NAMALWA (cell line): Measurements from ENCODE around the gene TNFRSF18.

ENCODE experiments used
- DNase-seq: peaks from one replicate; pipeline ENCODE4 v3.0.0-alpha.2; 2015; ENCODE audit warnings: low spot score

TNFRSF18 gene

DNA sequence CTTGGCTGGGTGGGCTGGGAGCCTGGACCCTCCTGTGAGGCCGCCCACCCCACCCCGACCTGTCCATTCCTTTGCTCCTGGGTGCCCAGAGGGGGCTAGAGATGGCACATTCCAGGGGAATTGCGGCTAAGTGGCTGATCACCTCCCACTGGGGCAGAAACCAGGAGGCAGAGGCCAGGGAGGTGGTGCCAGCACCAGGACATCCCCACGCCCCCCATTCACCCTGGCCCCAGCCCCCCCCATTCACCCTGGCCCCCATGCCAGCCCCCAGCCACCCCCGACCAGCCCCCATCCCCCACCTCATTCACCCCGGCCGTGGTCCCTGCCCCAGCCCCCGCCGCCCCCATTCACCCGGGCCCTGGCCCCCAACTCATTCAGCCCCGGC lies 33.9 kb upstream of the TNFRSF18 start:
- DNase-seq: no peak

DNA sequence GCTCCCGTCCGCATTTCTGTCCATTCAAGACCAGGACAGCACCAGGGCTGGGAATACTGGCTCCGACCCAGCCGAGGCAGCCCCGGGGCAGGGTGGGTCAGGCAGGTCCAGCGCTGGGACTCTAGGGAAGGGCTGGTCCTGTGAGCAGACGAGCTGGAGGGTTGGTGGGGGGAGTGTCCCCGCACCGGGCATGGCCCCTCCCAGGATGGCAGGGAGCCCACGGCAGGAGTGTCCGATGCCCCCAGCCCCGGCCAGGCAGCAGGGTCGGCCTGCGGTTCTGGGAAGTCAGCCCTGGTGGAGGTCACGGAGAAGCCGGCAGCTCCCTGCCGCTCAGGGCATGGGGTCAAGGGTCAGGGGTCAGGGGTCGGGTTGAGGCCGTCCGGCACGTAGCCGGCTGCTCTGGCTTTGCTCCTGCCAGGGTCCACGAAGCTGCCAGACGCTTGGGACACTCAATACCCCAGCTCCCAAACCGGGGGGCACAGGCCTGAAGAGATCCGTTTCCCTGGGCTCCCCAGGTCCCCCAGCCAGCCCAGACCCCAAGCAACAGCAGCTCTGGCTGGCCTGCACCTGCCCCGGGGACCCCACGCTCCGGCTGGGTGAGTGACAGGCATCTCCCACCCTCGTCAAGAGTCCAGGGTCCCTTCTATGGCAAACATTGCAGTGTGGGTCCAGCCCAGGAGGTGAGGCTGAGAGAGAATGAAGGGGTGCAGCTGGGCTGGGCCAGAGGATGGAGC lies 33.4 kb upstream of the TNFRSF18 start:
- DNase-seq: no peak

DNA sequence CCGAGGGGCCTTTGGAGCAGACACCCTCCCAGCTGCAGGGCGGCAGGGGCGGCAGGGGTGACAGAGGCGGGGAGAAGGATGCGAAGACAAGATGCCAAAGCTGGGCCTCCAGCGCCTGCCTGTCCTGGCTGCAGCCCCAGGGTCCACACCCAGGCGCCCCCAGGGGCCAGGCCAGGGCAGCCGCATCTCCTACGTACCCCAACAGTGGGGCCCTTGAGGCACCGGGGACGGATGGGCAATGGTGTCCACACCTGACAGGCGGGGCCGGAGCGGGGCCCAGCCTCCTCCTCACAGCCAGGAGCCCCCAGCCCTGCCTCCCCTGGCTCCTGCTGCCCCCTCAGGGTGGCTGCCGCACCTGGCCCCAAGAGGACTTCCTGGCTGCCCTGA lies 32.8 kb upstream of the TNFRSF18 start:
- DNase-seq: no peak

DNA sequence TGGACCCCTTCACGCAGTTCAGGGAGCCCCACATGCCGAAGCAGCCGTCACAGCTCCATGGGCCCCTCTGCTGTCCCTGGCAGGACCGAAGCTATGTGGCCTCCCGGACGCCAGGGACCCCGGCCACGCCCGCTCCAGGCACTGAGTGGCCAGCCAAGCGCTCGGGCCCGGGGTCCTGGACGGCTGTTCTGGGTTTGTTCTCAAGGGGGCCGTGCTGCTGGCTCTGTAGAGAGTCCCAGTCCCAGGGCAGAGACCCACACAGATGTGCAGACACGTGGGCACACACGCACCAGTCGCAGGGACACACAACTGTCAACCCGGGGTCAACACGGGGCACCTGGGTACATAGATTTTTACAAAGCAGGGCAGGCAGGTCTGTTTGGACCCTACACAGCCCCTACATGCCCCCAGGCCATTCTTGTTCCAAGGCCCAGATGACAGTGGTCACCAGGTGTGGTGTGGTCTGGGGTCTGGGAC lies 32.3 kb upstream of the TNFRSF18 start:
- no peak for DNase-seq

DNA sequence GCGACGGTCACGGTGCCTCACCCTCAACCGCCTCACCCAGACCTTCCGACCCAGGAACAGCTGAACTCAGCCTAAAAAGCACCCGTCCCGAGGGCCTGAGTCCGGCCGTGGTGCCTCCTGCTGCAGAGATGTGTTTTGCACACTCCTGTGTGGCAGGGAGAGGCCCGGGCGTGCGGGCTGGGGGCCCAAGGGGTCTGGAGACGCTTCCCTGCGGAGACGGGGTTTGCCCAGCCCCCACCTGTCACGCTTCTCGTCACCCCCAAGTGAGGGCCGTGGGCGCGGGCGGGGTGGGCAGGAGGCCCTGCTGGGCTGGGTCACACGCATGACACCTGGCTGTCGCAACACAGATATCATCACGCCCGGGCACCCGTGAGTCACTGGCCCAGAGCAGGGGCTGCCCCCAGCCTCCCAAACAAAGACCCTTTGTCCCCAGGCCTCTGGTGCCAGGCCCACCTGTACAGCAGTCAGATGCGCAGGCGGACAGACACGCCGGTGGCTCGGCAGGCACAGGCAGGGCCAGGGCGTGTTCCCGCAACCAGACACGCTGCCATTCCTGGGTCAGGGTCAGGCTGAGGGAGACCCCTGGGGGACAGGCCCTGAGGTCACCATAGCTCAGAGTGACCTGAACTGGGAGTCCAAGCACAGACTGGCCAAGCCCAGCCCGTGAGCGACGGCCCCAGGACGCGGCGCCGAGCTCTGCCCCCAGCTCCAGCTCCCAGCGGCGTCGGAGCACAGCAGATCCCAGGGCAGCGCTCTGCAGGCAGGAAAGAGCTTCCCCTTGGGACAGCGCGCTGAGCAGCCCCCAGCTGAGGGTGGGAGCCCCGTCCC lies 31.7 kb upstream of the TNFRSF18 start:
- DNase-seq: peak; percentile 52

DNA sequence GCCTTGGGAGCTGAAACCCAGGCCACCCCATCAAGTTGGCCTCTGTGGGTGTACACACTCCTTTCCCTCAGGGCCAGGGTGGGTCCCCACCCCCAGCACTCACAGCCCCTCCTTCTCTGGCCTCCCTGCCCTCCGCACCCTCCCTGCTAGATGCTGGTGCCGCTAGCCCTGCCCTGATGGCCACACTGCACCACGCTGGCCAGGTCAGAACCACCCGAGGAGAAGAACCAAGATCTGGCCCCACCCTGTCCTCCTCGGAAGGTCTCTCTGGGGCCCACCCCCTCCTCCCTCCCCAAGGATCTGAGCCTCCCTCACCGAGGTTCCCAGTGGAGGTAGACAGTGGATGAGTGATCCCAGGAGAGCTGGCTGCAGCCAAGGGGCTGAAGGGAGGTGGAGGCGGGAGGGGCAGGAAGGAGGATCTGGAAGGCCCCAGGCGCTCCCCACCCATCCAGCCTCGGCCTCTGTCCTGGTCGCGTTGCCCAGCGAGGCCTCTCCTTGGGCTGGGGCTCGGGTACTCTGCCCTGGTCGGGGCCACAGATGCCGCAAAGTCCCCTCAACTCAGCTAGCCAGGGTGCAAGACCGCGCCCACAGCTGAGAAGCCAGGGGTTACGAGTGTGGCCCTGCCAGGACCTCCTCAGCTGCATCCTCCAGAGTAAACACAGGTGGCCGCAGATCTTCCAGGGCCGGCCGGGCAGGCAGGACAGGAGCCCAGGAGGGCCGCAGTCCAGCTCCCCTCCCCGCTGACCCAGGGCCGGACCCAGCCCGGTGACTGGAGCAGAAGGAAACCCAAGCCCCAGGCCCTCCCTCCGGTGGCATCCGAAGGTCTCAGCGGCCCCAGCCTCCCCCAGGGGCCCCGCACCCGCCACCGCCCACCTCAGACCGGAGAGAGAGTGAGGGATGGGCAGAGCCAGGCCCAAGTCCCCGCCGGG lies 30.8 kb upstream of the TNFRSF18 start:
- DNase-seq: no peak

DNA sequence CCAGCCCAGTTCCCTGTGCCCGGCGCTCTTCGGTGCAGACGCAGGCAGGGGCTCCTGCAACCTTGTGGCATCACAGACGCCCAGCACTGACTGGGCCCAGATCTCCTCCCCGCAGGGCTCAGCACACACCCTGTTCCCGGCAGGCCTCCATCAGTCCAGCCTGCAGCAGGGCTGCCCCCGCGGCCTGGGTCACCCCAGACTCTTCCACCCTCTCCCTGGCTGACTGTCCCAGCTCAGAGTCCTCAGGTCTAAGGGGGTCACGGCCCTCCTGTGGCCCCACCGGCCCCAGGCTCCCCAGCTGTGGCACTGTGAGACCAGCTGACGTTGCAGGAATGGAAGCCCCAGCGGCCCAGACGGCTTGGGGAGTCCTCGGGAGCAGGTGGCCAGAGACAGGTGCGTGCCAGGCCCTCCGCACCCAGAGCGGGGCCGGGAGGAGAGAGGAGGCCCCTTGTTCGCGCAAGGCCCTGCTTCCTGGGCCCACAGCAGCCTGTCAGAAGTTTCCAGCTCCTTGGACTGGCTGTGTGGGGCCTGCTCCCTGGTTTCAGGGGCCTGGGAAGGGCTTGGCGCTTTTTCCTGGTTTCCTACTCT lies 29.9 kb upstream of the TNFRSF18 start:
- DNase-seq: no peak

DNA sequence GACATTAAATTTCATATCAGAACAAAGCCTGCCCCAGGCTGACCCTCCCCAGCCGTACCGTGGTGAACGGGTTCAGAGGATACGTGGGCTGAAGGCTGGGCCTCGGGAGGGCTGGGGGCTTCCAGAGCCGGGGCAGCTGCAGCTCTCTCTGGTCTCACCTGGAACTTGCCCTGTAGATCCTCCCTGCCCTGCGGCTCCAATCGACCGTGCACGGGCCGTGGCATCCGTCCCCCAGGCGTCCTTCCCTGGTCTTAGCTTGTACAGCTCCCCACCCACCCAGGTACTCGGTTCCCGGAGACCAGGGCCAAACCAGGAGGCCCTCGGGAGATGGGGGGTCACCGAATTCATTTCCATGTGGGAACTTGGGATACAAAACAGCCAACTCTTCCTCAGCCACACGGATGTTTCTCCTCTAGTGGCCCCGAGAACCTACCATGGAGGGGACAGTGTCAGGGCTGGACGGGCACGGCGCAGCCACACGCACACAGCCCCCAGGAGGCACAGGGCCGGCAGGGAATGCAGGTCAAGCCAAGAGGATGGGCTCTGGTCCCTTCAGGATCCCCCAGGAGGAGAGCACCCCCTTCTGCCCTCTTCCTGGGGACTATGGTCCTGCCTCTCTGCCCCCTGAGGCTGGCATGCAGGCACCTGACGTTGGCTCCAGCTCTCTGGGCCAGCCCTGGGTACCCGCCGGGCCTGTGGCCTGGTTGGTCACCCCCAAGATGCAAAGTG lies 28.8 kb upstream of the TNFRSF18 start:
- no peak for DNase-seq

DNA sequence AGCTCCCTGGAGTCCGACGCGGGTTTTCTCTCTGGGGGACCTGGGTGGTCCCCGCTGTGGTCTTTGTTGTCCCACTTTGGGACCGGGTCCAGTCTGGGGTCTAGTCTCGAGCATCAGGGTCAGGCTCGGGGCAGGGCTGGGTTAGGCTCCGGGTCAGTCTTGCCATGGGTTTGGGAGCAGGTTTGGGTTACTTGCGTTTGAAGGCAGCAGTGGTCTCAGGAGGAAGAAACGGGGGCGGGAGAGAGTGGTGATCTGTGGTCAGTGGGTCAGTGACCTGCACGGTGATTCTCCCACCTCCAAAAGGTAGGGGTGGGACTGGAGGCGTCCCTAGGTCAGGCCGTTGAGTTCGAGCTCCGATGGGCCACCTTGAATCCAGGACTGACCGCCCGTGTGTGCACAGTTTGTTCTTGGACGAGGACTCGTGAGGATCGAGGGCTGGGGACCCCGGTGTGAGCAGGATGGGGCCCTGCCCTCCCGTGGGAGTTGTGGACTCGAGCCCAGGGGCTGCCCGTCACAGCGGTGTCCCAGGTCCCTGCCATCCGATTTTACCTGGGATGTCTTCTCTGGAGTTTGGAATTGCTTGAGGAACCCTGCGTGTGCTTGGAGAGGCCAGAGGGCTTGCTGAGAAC lies 27.9 kb upstream of the TNFRSF18 start:
- no peak for DNase-seq

DNA sequence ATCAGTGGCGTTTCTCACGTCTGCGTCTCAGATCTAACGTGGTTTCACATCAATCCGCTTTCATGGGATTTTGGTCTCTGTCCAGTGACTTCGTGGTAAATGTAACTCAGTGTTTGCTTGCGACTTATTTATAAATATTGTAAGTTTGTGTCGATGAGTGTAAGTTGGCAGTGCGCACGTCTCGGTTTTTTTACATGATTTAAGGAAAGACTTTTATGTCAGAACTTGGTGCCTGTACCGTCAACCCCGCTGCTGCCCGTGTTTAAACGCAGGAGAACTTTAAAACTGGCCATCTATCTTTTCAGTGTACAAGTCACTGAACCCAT lies 27.1 kb upstream of the TNFRSF18 start:
- DNase-seq: no peak

DNA sequence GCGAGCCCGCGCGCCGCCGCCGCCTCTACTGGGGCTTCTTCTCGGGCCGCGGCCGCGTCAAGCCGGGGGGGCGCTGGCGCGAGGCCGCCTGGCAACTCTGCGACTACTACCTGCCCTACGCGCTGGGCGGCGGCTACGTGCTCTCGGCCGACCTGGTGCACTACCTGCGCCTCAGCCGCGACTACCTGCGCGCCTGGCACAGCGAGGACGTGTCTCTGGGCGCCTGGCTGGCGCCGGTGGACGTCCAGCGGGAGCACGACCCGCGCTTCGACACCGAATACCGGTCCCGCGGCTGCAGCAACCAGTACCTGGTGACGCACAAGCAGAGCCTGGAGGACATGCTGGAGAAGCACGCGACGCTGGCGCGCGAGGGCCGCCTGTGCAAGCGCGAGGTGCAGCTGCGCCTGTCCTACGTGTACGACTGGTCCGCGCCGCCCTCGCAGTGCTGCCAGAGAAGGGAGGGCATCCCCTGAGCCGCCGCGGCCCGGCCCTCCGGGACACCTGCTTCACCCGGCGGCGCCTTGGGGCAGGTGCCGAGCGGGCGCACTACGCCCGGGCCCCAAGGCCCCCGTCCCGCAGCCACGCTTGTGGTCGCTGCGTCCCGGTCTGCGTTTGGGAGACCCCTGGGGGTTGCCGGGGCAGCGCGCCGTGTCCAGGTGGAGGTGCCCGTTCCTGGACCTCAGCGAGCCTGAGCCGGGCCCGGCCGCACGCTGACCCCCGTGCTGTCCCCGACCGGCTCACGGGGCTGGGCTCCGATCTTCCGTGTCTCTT lies 26.6 kb upstream of the TNFRSF18 start:
- no peak for DNase-seq

DNA sequence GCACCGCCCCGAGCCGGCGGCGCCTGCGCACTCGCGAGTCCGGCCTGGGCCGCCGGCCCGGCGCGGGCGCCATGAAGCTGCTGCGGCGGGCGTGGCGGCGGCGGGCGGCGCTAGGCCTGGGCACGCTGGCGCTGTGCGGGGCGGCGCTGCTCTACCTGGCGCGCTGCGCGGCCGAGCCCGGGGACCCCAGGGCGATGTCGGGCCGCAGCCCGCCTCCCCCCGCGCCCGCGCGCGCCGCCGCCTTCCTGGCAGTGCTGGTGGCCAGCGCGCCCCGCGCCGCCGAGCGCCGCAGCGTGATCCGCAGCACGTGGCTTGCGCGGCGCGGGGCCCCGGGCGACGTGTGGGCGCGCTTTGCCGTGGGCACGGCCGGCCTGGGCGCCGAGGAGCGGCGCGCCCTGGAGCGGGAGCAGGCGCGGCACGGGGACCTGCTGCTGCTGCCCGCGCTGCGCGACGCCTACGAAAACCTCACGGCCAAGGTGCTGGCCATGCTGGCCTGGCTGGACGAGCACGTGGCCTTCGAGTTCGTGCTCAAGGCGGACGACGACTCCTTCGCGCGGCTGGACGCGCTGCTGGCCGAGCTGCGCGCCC lies 25.9 kb upstream of the TNFRSF18 start, which contains the start of gene B3GALT6:
B3GALT6 (plus strand) TSS at position 30 of the 588 bp plus-strand sequence; CDS start at position 72, 42 bp downstream.
- no peak for DNase-seq

DNA sequence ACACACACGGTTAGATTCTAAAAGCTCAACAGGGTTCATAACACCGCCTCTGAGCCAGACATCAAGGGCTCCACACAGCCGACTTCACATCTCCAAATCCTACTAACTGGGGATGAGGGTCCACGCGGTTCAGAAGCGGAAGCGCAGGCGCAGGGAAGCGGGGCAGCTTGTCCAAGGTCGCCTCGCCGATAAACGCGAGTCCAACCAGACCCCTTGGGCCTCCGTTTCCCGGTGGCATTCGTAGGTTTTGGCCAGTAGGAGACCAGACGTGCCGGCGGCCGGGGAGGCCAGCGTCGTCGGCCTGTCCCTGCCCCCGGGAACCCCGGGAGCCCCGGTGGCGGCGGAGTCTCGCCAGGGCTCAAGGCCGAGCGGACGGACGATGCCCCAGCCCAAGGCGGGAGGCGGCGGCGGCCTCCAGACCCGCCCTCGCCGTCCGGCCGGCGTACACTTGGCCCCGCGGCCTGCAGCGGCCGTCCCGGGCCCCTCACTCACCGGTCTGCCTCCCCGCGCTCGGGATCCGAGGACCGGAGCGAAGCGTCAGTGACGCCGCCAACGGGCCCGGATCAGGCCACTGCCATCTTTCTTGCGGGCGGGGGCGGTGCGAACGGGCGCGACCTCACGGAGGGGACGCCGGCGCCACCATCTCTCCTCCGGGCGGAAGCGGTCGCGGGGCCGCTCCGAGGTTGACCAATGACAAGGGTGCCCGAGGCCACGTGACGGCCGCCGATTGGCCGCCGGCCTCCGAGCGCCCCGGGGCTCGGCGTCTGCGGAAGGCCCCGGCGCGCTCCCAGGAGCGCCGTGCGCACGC lies 25.2 kb upstream of the TNFRSF18 start, which contains the start of gene SDF4:
SDF4 (minus strand) TSS at position 602 of the 808 bp plus-strand sequence. CDS start 3,229 bp downstream, outside the sequence.
- DNase-seq: peak; percentile 99

DNA sequence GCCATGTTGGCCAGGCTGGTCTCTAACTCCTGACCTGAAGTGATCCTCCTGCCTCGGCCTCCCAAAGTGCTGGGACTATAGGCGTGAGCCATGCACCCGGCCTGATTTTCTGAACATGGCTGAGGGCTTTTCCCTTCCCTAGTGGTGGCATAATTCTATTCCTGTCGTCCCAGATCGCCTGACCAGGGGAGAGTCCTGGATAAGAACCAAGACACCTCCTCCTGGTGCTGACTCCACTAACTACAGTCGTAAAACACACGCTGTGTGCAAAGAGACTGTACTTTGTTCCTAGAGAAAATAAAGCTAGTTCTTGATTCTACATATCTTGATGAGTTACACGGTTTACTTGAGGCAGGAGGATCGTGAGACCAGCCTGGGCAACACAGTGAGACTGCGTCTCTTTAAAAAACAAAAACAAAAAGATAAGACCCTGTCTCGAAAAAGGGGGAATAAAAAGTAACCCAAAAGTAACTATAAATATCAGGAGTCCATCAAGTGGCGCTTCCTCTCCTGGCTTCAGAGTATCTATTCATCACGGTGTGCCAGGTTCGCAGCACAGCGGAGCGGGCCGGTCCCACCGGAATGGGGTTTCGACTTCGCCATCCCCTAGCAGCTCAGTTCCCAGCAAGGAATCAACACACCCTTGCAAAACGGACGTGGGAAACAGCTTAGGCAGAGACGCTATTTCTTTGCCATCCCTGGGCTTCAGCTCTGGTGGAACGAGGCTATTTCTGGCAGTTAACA lies 24.4 kb upstream of the TNFRSF18 start:
- DNase-seq: peak; percentile 59

DNA sequence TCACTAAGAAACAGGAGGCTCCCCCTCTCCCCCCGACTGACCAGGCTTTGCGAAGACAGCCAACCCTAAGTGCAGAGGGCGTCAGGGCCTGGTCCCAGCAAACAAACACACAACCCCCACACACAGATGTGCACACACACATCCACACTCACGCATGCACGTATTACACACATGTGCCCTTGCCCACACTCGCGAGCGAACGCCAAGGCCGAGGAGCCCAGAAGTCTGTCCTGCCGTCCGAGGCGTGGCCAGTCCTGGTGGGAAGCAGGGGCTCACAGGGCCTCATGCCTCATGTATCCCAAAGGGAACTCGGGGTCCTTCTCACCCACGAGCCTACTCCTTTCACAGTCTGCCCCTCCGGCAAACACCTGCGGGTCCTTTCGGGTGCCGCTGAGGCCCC lies 23.4 kb upstream of the TNFRSF18 start:
- DNase-seq: no peak

DNA sequence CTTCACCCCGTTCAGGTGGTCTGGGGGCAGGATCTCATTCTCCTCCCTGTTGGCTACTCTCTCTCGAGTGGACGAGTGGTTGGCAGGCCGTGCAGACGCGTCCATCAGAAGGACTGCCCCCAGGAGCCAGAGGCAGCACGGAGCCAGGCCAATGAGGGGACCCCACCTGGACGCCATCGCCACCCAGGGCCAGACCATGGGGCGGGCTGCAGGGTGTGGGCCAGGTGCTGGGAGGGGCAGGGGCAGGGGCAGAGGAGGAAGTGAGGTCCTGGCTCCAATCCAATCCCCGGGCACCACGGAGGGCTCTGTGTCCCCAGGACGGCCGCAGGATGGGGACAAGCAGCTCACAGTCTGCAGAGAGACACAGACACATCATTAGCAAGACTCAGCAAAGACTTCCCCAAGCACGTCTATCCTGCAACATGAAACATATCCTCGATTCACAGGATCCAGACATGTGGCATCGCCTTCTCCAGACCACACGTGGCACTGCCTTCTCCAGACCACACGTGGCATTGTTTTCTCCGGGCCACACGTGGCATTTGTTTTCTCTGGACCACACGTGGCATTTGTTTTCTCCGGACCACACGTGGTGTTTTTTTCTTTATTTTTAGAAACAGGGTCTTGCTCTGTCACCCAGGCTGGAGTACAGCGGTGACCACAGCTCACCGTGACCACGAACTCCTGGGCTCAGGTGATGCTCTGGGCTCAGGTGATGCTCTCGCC lies 22.4 kb upstream of the TNFRSF18 start:
- no peak for DNase-seq

DNA sequence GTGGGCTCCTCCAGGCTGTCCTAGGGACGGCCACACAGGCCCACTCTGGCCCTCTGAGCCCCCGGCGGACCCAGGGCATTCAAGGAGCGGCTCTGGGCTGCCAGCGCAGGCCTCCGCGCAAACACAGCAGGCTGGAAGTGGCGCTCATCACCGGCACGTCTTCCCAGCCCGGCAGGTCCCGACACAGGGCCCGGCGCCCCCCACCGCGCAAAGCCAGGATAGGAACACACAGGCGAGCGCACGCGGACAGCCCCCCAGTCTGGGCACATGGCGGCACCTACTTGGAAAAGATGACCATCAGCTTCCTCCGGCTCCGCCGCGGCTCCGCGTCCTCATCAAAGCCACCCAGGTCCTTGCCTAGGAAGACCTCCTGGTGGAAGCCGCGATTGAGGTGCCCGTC lies 21.8 kb upstream of the TNFRSF18 start:
- DNase-seq: no peak
